ENCODE data around the gene LRRN1.

- no peak for TF ChIP-seq CTCF (optimal IDR thresholded peaks at IDR 0.05 in 1 of 3, IDR thresholded peaks at IDR 0.05 in 1 of 3, conservative IDR thresholded peaks at IDR 0.05 in 1 of 3; ENCODE audit: extremely low read depth in 1 of 3, insufficient read depth in 2 of 3, low read length in 3 of 3)
- no peak for TF ChIP-seq EZH2 (IDR thresholded peaks at IDR 0.05; ENCODE audit: low read length)
Measured at GRCh38 chr3:3778641-3779270, 20.5 kb upstream of the LRRN1 start.
